Epithelial cell of proximal tubule (primary cell): ENCODE results near the gene PHF21A. TPM values are rescaled to one million over a fixed set of nuclear protein-coding genes. Genes with fewer than 3 reads are reported as not detected.

ENCODE experiments used
- DNase-seq: peaks from one replicate; pipeline ENCODE4 v3.0.0-alpha.2; 2011; ENCODE audit warnings: low read depth
- H3K4me3 ChIP-seq: 2 replicates; pipeline ENCODE4 v1.5.1; 2011; ENCODE audit warnings: low read depth, mild to moderate bottlenecking, low read length
- total RNA-seq: library from RNA; depleted of rRNA; stranded (reverse); fragments of >200 nt; gene quantifications from 2 replicates; pipeline ENCODE4 v1.2.3, GENCODE V29; 2015
- TF ChIP-seq, protein P1 (sequence below): conservative IDR thresholded peaks from 2 replicates; pipeline ENCODE4 v1.5.1; 2012; ENCODE audit warnings: low read depth, mild to moderate bottlenecking, low read length

Gene PHF21A
- 5.8 and 11.6 TPM in 2 replicates for total RNA-seq

DNA sequence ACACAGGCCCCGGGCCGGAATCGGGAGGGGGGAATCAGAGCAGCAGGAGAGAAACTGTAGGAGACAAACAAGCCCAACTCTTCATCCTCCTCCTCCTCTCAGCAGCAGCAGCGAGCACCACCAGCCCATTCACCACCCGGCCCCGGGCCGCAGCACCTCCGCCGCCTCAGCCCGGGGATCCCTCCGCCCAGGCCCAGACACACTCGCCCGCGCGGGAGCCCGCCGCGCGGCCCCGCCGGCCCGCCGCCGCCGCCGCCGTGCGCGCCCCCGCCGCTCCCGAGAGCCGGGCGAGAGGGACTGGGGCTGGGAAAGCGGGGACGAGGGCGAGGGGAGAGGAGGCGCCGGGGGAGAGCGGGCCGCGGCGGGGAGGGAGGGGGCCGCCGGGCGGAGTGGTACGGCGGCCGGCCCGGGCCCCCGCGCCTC, at the start of gene PHF21A:
Gene PHF21A, minus strand, starts transcription at position 154 of the 423 bp plus-strand sequence. CDS start 37,235 bp downstream, outside the sequence.
- peak within 1 kb of the TSS; percentile 78 for H3K4me3 ChIP-seq
- TF ChIP-seq, protein P1, sequence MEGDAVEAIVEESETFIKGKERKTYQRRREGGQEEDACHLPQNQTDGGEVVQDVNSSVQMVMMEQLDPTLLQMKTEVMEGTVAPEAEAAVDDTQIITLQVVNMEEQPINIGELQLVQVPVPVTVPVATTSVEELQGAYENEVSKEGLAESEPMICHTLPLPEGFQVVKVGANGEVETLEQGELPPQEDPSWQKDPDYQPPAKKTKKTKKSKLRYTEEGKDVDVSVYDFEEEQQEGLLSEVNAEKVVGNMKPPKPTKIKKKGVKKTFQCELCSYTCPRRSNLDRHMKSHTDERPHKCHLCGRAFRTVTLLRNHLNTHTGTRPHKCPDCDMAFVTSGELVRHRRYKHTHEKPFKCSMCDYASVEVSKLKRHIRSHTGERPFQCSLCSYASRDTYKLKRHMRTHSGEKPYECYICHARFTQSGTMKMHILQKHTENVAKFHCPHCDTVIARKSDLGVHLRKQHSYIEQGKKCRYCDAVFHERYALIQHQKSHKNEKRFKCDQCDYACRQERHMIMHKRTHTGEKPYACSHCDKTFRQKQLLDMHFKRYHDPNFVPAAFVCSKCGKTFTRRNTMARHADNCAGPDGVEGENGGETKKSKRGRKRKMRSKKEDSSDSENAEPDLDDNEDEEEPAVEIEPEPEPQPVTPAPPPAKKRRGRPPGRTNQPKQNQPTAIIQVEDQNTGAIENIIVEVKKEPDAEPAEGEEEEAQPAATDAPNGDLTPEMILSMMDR: no peak
- DNase-seq: peak; percentile 42

GRCh38 chr11:46170797-46171196, 49.5 kb upstream of the PHF21A start:
- H3K4me3 ChIP-seq: no peak overlapping the region
- no peak for DNase-seq
- TF ChIP-seq, protein P1: no peak

- TF ChIP-seq, protein P1: no peak
- DNase-seq: no peak
- H3K4me3 ChIP-seq: no peak overlapping the region
Measured at GRCh38 chr11:46162700-46163099, 41.4 kb upstream of the PHF21A start.

DNA sequence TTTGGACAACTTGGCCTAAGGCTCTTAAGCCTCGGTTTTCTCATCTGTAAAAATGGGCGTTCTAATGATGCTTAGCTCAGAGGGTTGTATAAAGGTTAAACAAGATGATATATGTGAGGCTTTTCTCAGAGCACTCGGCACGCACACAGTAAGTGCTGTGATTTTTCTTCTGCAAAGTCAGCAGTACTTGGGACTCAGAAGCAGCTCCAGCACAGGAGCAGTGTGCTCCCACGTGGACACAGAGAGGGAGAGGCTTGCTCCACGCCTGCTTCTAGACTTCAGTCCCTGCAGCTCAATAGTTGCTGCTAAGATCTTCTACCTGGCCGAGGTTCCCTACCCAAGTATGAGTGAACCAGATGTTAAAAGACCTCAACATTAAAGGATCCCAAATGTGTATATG, 39.9 kb upstream of the PHF21A start:
- no peak for DNase-seq
- TF ChIP-seq, protein P1: no peak
- H3K4me3 ChIP-seq: no peak overlapping the region

DNA sequence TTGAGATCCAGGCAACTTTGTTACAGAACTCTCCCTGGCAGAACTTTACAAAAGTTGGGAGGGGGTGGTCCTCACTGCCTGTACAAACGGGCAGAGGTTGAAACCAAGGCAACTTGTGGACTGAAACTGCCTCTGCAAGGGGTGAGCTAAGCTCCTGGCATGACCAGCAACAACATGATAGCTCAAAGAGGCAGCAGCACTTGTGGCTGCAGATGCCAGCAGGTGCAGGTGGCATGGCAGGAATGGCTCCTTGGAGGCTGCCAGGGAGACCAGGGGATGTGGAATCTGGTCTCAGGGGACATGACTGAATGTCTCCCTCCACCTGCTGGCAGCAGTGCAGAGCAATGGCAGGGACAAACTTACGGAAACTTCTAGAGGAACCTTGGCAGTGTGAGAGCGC, 38.8 kb upstream of the PHF21A start:
- no peak overlapping the region for H3K4me3 ChIP-seq
- DNase-seq: no peak
- TF ChIP-seq, protein P1: no peak

GRCh38 chr11:46159680-46160079, 38.4 kb upstream of the PHF21A start:
- H3K4me3 ChIP-seq: no peak overlapping the region
- no peak for DNase-seq
- TF ChIP-seq, protein P1: no peak

DNA sequence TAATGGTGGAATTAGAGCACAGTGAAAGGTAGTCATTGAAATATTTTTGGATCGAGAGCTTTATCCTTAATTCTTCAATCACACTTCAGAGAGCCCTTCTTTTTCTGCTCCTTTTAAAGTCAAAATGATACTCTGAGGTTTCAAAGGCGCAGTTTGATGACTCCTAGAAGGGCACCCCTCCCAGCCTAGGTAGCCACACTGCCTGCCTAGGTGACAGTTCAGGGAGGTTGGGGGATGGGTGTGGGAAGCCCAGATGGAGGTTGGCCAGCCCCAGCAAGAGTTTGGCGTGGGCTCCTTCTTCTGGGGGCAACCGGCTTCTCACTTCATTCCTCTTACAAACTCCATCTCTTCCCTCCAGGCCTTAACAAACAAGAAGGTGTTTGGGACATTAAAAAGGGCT, 28.6 kb upstream of the PHF21A start:
- H3K4me3 ChIP-seq: no peak overlapping the region
- TF ChIP-seq, protein P1: no peak
- no peak for DNase-seq
